Activated CD4-positive, alpha-beta T cell treated with anti-CD3 and anti-CD28 coated beads, Interleukin-2, Interleukin-6, amounts not matched to agents 100 ng/mL and 50 ng/mL, durations not matched to agents 16 hours and 8 hours (primary cell): ENCODE data around the gene PET100.

ENCODE experiments used
- DNase-seq: peaks from one replicate; pipeline ENCODE4 v3.0.0-alpha.2; 2020

Gene PET100

DNA sequence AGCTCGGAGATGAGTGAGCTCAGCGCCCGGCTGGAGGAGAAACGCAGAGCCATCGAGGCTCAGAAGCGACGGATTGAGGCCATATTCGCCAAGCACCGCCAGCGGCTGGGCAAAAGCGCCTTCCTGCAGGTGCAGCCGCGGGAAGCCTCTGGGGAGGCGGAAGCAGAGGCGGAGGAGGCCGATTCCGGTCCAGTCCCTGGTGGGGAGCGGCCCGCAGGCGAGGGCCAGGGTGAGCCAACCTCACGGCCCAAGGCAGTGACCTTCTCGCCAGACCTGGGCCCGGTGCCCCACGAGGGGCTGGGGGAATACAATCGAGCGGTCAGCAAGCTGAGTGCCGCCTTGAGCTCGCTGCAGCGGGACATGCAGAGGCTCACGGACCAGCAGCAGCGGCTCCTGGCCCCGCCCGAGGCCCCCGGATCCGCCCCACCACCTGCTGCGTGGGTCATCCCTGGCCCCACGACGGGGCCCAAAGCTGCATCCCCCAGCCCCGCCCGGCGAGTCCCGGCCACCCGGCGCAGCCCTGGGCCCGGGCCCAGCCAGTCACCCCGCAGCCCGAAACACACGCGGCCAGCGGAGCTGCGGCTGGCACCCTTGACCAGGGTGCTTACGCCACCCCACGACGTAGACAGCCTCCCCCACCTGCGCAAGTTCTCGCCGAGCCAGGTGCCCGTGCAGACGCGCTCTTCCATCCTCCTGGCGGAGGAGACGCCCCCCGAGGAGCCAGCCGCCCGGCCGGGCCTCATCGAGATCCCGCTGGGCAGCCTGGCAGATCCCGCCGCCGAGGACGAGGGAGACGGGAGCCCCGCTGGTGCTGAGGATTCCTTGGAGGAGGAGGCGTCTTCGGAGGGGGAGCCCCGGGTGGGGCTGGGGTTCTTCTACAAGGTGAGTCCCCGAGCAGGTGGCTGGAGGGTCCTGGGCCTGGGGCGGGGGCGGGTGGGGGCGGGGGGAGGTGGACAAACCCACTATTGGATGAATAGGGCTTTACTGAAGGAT lies 17.0 kb upstream of the PET100 start:
- no peak for DNase-seq

DNA sequence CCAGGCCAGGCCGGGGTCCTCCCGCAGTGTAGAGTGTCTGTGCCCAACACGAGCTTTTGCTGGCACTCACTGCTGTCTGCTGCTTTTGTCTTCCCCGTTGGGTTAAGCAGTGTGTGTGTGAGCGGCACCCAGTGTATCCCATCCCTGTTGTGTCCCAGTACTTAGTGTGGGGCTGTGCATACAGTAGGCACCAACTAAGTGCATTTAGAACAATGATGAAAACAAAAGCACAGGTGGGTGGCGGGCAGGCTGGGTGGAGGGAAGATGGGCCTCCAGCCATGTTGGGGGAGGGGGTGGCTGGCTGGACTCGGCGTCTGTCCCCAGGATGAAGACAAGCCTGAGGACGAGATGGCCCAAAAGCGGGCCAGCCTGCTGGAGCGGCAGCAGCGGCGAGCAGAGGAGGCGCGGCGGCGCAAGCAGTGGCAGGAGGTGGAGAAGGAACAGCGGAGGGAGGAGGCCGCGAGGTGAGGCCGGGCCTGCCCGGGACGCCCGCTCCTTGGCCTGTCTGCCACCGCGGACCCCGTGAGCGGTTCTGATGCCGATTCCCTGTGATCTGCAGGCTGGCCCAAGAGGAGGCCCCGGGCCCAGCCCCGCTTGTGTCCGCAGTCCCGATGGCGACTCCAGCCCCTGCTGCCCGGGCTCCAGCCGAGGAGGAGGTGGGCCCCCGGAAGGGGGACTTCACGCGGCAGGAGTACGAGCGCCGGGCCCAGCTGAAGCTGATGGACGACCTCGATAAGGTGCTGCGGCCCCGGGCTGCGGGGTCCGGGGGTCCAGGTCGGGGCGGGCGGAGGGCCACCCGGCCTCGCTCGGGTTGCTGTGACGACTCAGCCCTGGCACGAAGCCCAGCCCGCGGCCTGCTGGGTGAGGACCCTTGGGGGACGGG lies 14.5 kb upstream of the PET100 start:
- no peak for DNase-seq

DNA sequence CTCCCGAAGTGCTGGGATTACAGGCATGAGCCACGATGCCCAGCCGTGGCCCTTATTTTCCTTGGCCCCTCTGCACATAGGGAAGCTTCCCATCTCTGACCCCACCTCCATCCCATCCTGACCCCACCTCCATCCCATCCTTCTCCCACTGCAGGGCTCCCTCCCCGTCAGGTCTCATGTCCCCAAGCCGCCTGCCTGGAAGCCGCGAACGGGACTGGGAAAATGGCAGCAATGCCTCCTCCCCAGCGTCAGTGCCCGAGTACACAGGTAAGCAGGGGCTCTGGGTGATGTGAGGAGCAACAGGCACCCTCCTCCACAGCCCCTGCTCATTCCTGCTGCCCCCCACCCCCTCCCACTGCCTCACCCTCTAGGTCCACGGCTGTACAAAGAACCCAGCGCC lies 12.4 kb upstream of the PET100 start:
- no peak for DNase-seq

DNA sequence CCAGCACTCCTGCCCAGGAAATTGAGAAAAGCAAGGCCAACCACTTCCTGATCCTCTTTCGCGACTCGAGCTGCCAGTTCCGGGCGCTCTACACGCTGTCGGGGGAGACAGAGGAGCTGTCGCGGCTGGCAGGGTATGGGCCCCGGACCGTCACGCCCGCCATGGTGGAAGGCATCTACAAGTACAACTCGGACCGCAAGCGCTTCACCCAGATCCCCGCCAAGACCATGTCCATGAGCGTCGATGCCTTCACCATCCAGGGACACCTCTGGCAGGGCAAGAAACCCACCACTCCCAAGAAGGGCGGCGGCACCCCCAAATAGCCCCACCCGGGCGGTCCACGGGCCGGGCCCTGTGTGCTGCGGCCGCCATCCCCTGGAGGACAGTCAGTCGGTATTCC lies 11.9 kb upstream of the PET100 start:
- DNase-seq = no peak

DNA sequence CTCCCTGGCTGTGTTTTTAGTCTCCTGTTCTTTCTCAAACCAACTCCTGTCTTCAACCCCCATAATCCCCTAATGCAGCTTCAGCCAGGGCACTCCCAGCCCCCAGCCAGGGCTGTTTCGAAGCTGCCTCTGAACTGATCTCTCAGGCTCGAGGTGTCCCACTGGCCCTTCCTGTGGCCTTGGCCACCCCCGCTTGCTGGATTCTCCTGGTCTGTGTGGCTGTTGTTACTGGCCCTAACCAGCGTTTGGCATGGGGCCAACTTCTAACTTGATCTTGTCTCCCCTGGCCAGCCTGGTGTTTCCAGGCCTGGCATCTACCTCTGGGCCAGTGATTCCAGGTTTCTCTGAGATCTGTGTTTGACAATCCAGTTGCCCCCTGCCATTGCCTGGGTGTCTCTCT lies 11.2 kb upstream of the PET100 start:
- DNase-seq = no peak

DNA sequence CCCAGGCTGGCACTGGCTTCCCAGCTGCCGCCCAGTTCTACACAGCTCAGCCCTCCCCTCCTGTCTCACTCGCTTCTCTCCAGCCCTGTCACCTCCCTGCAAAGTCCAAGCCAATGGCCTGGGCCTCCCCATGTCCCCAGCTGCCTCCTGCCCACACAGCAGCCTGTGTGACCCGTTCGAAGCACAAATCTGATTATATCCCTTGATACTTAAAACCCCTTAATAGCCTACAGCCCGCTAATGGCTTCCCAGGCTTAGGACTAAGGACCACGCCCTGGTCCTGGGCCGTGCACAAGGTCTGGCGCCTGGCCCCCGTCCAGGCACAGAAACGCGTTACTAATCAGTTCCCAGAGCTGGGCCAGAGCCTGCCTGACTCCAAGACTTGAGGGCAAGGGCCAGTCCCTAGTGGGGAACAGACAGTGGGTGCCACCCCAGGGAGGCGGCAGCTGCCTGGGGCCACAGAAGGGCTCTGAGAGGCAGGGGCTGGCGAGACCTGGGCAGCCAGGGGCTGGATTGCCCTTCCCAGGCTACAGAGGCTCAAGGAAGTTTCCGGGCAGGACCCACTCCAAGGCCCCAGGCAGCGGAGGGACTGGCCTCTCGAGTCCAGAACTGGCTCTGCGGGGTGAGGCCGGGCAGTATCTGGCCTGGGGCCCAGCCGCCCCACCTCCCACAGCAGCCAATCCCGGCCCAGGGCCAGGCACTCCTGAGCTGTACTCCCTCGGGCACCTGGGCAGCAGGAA lies 10.7 kb upstream of the PET100 start:
- no peak for DNase-seq

DNA sequence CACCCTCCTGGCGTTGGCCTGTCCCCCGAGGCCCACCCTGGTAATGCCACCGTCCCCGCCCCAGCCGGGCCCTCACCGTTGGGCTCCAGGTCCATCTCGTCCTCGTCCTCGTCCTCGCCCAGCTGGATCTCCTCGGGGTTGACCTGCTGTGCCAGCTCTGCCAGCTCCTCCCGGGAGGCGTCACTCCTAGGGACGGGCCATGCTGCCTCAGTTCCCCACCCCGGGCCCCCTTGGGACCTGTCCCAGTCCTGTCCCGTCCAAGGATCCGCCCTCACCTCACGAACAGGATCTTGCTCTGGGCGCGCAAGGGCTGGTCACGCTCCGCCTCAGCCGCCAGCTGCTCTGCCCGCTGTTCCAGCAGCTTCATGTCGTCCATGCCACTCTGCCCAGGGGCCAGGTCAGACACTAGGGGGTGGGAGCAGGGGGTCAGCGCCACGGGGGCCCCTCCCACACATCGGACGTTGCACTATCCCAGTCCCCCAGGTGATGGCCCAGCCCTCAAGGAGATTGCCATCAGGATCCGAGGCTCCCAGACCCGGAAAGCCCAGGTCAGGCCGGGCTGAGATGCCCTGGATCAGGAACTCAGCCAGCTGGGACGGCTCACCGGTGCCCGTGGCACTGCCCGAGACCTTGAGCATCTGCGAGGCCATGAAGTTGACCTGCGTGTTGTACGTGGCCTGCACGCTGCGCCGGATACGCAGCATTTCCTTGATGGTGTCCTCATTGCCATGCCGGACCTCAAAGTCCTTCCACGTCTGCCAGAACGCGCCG lies 9.7 kb upstream of the PET100 start:
- DNase-seq = no peak

DNA sequence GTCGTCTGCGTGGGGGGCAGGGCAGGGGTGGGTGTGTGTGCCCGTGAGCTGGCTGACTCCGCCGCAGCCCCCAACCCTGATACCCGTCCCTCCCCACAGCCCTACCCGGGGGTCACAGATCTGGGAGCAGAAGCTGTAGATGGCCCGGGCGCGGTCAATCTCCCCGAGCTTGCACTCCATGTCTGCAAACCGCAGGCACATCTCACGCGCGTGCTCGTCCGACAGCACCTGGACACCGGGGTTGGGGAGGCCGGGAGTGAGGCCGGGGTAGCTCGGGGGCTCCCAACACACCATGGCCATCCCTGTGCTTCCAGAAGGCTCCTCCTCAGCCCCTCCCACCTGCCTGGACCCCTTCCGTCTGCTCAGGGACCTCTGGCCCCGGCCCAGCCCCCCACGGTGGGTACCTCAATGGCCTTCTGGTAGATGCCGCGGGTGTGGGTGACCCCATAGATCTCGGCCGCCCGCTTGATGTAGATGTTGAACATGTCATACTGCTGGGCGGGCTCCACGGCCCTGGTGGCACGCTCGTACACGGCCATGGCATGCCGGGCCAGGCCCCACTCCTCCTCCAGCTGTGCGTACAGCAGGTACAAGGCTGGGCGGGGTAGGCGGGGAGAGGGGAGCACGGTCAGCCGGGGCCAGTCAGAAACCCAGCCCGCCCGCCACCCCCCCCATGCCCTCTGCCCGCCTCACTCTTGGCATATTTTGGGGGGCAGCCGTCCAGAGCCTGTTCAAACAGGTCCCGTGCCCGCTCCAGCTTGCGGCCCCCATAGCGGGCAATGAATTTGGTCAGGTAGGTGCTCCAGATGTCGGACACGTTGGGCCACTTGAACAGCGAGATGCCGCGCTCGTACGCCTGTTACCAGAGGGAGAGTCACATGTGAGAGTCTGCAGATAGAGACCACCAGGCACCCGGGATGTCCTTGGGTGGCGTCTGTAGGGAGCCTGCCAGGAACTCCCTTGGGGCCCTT lies 8.9 kb upstream of the PET100 start:
- DNase-seq = no peak

DNA sequence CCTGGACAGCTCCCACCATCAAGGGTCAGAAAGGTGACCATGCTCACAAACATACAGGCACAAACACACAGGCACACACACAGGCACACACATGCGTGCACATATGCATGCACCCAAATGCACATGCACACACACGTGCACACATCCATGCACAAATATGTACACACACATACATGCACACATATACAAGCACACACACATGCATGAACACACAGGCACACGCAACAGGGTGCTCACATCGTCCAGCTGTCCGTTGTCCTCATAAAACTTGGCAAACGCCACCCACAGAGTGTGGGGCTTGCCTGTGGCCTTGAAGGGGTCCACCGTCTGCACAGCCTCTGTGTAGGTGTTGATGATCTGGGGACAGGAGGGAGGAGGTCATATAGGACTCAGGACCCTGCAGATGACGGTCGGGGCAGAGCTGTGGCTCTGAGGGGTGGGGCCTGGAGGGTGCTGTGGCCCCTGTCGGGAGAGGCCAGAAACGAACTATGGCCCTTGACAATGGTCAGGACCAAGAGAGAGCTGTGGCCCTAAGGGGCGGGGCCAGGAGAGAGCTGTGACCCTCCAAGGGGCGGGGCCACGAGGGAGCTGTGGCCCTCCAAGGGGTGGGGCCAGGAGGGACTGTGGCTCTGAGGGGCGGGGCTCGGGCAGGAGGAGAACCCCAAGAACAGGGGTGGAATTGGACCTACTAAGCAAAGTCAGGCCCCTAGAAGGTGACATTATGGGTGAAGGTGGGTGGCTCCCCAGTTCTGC lies 6.5 kb upstream of the PET100 start:
- DNase-seq = peak; percentile 9

DNA sequence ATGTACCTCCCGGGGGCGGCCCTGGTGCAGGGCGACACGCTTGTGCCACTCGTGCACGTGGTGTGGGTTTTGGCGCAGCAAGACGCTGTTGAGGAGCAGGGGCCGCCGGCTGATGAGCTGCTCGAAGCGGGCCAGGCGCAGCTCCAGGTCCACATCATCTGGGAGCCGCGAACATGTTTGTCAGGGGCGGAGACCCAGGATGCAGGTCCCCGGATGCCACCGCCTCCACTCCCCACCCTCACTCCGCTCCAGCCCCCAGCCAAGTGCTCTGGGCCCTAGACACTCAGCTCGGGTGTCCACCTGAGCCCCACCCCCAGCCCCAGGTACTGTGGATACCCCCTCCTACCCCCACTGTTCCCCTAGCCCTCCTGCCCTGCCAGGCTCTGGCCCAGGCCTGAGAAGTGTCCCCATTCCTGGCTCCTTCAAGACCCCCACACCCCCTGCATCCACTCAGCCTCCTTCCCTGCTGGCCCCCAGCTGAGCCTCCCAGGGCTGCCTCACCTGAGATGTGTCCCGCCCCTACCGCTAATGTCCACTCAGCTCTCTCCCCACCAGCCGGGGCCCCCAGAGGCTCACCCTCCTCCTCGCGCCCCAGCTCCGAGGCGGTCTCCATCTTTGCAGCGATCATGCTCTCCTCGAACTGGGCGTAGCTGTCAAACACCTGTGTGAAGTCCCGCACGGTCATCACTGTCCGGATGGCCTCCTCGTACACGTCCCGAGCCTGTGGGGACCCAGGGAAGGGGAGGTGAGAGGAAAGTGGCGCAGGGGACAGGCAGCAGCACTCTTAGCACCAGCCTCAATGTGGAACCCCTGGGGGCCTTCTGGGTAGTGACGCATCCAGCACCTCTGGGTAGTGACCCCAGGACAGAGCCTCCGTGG lies 5.6 kb upstream of the PET100 start:
- DNase-seq = no peak

DNA sequence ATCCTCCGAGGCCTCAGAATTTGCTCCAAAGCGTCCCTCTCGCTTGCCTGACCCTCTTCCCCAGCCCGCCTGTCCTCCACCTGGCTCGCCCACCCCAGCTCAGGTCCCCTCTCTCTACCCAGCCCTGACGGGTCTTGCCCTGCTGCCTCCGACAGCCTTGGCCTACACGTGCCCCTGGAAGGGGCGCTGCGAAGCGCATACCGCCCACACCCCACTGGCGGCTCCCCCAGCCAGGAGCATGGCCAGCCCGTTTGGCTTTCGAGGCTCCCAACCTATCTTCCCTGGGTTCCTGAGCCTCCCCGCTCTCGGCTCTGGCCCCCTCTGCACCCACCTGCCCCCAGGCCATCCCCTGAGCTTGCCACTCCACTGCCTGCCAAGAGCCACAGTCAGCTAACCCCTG lies 4.8 kb upstream of the PET100 start:
- DNase-seq = no peak

DNA sequence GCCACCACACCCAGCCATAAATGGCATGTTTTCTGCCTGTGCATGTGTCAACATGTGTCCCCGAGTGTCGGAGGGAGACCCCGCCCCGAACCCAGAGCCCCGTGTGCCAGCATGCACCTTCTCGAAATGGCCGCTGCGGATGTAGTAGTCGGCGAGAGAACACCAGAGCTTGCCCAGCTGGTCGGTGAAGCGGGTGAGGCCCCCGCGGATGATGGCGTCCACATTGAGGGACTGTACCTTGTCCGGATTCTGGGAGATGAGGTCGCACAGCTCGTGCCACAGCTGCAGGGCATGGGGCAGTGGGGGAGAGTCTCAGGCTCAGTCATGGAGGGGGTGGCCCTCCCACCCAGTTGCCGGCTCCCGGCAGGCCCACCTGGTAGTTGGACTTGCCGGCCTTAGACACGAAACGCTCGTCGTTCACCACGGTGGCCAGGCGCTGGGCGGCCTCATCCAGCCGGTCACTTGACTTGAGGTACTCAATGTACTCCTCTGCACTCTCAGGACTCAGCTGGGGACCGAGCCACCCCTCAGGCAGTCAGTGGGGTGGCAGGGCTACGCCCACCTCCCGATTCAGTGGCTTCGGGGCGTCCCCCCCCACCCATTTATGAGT lies 3.7 kb upstream of the PET100 start:
- DNase-seq = no peak

DNA sequence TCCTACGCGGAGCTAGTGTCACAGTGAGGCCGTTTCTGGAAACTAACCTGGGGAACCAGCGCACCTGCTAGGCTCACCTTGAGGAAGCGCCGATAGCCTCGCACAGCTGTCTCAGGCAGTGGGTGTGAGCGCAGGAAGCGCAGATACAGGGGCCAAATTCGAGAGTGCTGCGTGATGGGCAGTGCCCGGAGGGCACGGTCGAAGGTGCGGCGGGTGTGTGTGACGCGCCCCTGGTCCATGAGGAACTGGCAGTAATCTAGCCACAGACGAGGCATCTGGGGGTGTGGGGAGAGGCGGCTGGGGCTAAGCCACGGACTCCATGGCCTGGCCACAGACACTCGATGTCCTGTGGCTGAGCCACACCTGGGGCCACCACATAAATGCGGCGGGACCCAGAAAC lies 2.4 kb upstream of the PET100 start:
- DNase-seq = no peak

DNA sequence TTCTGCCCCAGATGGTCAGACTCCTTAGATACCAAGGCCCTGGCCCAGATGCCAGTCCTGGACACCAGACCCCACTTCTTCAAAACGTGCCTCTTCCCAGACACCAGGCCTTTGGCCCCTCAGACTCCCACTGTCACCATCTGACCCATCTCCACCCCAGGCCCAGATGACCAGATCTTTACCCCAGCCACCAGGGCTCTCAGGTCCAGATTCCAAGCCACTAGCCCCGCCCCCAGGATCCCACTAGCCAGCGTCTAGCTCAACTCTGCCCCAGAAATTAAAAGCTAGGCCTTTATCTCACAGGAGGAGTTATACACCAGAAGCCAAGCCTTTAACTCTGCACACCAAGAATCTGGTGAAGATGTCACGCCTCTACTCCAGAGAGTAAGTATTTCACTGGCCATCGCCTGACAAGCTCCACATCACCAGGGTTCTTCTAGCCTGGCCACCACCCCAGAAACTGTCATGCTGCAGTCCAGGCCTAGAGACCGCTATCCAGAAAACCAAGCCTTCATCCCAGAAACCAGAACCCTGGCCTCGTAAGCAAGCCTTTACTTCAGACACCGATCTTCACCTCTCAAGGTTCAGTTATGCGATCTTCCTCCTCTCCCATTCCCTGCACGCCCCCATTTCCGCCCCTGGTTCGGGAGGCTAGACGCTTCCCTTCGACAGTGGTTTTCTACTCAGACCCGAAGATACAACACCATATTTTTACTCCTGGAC lies 843 bp upstream of the PET100 start:
- no peak for DNase-seq

DNA sequence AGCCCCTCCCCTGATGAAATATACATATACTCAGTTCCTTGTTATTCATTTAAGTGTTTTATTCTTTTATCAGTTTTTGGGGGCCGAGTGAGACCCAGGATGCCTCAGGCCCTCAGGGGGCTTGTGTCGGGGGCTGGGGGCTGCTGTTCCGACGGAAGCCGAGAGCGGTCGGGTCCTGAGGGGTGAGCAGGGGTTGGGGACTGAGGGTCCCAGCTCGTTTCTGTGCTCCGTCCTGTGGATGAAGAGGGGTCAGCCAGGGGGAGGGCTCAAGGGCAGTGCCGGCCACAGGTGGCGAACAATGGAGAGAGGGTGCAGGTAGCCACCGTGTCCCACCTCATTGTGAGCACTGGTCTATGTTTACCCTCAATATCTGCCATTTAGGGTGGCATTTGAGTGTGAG lies 2.0 kb downstream of the PET100 start:
- DNase-seq = no peak

DNA sequence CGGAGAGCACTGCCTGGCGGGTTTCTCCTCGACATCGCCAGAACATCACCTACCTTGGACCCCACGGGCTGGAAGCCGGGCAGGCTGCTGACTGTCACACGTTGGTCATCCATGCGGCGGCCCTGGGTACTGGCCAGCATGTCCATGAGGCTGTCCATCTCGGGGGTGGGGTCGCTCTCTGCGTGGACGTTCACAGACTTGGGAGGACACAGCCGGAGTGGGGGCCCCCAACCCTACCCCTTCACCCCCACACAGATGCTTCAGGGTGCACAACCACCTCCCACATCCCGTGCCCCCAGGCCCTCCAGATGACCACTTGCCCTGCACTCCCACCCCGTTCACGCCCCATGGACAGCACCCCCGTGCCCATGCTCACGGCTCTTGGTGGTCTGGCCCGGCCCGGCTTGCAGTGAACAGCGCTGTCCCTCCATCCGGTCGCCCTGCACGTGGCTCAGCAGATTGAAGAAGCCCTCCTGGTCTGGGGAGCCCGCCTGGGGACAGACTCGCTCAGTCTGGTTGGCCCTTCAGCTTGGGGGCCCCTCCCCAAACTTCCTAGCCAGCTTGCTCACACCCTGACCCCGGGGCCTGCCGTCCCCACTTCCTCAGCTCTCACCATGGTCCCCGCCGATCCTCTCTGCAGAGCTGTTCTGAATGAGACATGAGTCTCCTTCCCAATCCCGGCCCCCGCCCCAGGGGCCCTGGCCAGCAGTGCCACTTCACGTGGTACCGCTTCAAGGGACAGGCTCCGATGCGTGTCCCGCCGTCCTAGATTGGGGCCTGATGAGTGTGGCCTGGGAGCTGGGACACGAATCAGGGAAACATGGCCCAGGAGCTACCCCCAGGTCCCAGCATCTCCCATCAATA lies 3.0 kb downstream of the PET100 start:
- DNase-seq = no peak

DNA sequence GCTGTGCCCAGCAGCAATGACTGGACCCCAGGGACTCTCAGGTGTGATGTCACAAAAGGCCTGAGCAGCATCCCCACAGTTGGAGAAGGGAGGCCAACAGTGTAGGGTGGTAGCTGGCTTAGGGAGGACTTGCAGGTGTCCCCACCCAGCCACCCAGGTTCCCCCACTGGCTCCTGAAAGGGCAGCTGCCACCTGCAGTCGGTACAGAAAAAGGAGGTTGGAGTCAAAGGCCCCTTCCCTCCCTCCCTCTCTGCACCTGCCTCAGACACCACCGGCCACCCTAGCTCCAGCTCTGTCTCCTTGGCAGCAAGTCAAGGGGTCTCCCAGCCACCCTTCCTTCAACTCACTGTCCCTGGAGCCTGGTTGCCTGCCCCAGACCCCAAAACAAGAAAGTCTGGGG lies 4.1 kb downstream of the PET100 start, which contains the start of gene PCP2:
Gene PCP2, minus strand, starts transcription at position 22 of the 400 bp plus-strand sequence. CDS start 262 bp downstream, outside the sequence.
- DNase-seq = no peak
